IMR-90 (cell line): ENCODE measurements around the gene GLYATL1. TPM values are rescaled to one million over a fixed set of nuclear protein-coding genes. Genes with fewer than 3 reads are reported as not detected.

Source experiments
- ATAC-seq: fragments of 200-7000 bp; cut with Tn5 transposase; 2 replicates; pipeline ENCODE4 v1.9.1; 2020; ENCODE audit warnings: low read depth, mild to moderate bottlenecking, moderate library complexity
- BruUV-seq: library from RNA; stranded (reverse); fragments of 400-500 nt; replicated peaks from 2 replicates; lab custom pipeline; 2021; lab: Mats Ljungman, UMichigan
- CTCF ChIA-PET: fragments of 300-600 bp; formaldehyde crosslinking; extraction: SDS; loops from one replicate; lab custom pipeline; 2021; ENCODE audit warnings: antibody characterized with exemption; lab: Yijun Ruan, JAX
- POLR2A ChIA-PET: fragments of 300-600 bp; sonication (Branson Sonifier 250); formaldehyde crosslinking; loops from one replicate; lab custom pipeline; 2022; ENCODE audit warnings: antibody characterized with exemption; ENCODE audit not compliant: unreplicated experiment; lab: Charles Lee
- DNase-seq: peaks from one replicate; pipeline ENCODE4 v3.0.0; 2013
- H2AFZ ChIP-seq: replicated peaks from 2 replicates; pipeline ENCODE3; 2013; ENCODE audit warnings: low read length, mild to moderate bottlenecking; ENCODE audit not compliant: poor library complexity
- H2AK5ac ChIP-seq: 2 replicates; pipeline ENCODE4 v1.6.1; 2013; ENCODE audit warnings: low read depth, low read length, inconsistent platforms
- H2AK9ac ChIP-seq: replicated peaks from 2 replicates; pipeline ENCODE3; 2013; ENCODE audit warnings: mild to moderate bottlenecking, low read depth, low read length, moderate library complexity; ENCODE audit not compliant: poor library complexity
- H2BK120ac ChIP-seq: 2 replicates; pipeline ENCODE4 v1.6.1; 2013; ENCODE audit warnings: low read depth, low read length, inconsistent platforms
- H2BK15ac ChIP-seq: 3 replicates; pipeline ENCODE4 v1.6.1; 2013; ENCODE audit warnings: low read depth, low read length, inconsistent platforms
- H2BK20ac ChIP-seq: 2 replicates; pipeline ENCODE4 v1.6.1; 2013; ENCODE audit warnings: low read depth, mild to moderate bottlenecking, inconsistent platforms, low read length, moderate library complexity
- H2BK5ac ChIP-seq: 2 replicates; pipeline ENCODE4 v1.6.1; 2013; ENCODE audit warnings: mild to moderate bottlenecking, low read depth, low read length, inconsistent platforms; ENCODE audit not compliant: poor library complexity, severe bottlenecking
- H3K14ac ChIP-seq: replicated peaks from 2 replicates; pipeline ENCODE4 v1.6.1; 2013; ENCODE audit warnings: low read depth, low read length, inconsistent platforms
- H3K18ac ChIP-seq: 2 replicates; pipeline ENCODE4 v1.6.1; 2013; ENCODE audit warnings: low read depth, low read length, control low read depth
- H3K23ac ChIP-seq: 2 replicates; pipeline ENCODE4 v1.6.1; 2013; ENCODE audit warnings: low read depth, low read length, inconsistent platforms
- H3K27ac ChIP-seq: 2 replicates; pipeline ENCODE4 v1.5.1; 2013; ENCODE audit warnings: mild to moderate bottlenecking, control low read depth, low read length; ENCODE audit not compliant: insufficient read depth
- H3K27me3 ChIP-seq: 2 replicates; pipeline ENCODE4 v1.6.1; 2013; ENCODE audit warnings: low read length; ENCODE audit not compliant: control insufficient read depth, insufficient read depth
- H3K36me3 ChIP-seq: 2 replicates; pipeline ENCODE4 v1.6.1; 2013; ENCODE audit warnings: low read length, mixed read lengths; ENCODE audit not compliant: control insufficient read depth, insufficient read depth
- H3K4ac ChIP-seq: 2 replicates; pipeline ENCODE4 v1.6.1; 2013; ENCODE audit warnings: low read depth, low read length, inconsistent platforms
- H3K4me1 ChIP-seq: 2 replicates; pipeline ENCODE4 v1.6.1; 2013; ENCODE audit warnings: low read length, mixed read lengths; ENCODE audit not compliant: control insufficient read depth, insufficient read depth
- H3K4me2 ChIP-seq: 2 replicates; pipeline ENCODE4 v1.6.1; 2013; ENCODE audit warnings: low read depth, mild to moderate bottlenecking, control low read depth, low read length, moderate library complexity
- H3K4me3 ChIP-seq: 2 replicates; pipeline ENCODE4 v1.5.1; 2013; ENCODE audit warnings: low read depth, mild to moderate bottlenecking, control low read depth, low read length, moderate library complexity; ENCODE audit not compliant: insufficient read depth
- H3K56ac ChIP-seq: 2 replicates; pipeline ENCODE4 v1.6.1; 2013; ENCODE audit warnings: low read length, inconsistent platforms; ENCODE audit not compliant: insufficient read depth; ENCODE audit errors: extremely low read depth
- H3K79me1 ChIP-seq, 2 experiments: 2 replicates each; pipeline ENCODE4 v1.6.1; 2013; ENCODE audit warnings: low read length in 2 of 2, inconsistent platforms in 1 of 2, low read depth in 1 of 2
- H3K9ac ChIP-seq: 2 replicates; pipeline ENCODE4 v1.6.1; 2013; ENCODE audit warnings: low read depth, low read length, control low read depth
- H3K9me1 ChIP-seq: 2 replicates; pipeline ENCODE4 v1.6.1; 2013; ENCODE audit warnings: low read length, inconsistent platforms; ENCODE audit not compliant: insufficient read depth
- H3K9me3 ChIP-seq: 2 replicates; pipeline ENCODE4 v1.6.1; 2013; ENCODE audit warnings: low read length; ENCODE audit not compliant: control insufficient read depth, insufficient read depth
- H4K20me1 ChIP-seq: 2 replicates; pipeline ENCODE4 v1.6.1; 2013; ENCODE audit warnings: low read length, inconsistent platforms; ENCODE audit not compliant: insufficient read depth
- H4K5ac ChIP-seq: 2 replicates; pipeline ENCODE4 v1.6.1; 2013; ENCODE audit warnings: mild to moderate bottlenecking, low read depth, low read length, control low read depth
- H4K8ac ChIP-seq, 2 experiments: 2 replicates each; pipeline ENCODE4 v1.6.1; 2013; ENCODE audit warnings: low read depth in 2 of 2, low read length in 2 of 2, control low read depth in 1 of 2, inconsistent platforms in 1 of 2
- H4K91ac ChIP-seq: 2 replicates; pipeline ENCODE4 v1.6.1; 2013; ENCODE audit warnings: low read depth, low read length, inconsistent platforms; ENCODE audit not compliant: insufficient read depth
- POLR2A ChIP-seq: IDR thresholded peaks from 2 replicates; pipeline ENCODE4 v1.6.1; 2012; ENCODE audit warnings: mild to moderate bottlenecking, low read depth, low read length
- WGBS, 2 experiments: methylation state at CpG; one replicate each; pipeline versions ENCODE4 v1.1.5 to v1.1.7; 2013; ENCODE audit warnings: missing lambda C conversion rate in 2 of 2; ENCODE audit not compliant: insufficient read length in 1 of 2; ENCODE audit errors: extremely low coverage in 2 of 2; 5-methylcytosine and 5-hydroxymethylcytosine counted together
- dilution Hi-C: fragments of 300-500 bp; cut with HindIII; formaldehyde crosslinking; loops from one replicate; pipeline ENCODE4 v1.14.3; 2018; ENCODE audit warnings: low sequenced_read_pairs; ENCODE audit not compliant: unreplicated experiment
- in situ Hi-C: fragments of 300-500 bp; cut with MboI; formaldehyde crosslinking; loops from 3 replicates; pipeline ENCODE4 v1.14.3; 2019; ENCODE audit warnings: low sequenced_read_pairs, inconsistent platforms, mixed read lengths
- intact Hi-C: fragments of 100-400 bp; cut with micrococcal nuclease; formaldehyde crosslinking; loops from 2 replicates; pipeline ENCODE4 v1.10.0; 2022
- polyA plus RNA-seq, 3 experiments: library from polyadenylated mRNA; depleted of rRNA; stranded (reverse); fragments of >200 nt; gene quantifications; 2 replicates each; pipeline ENCODE4 v1.2.3, GENCODE V29; 2012; ENCODE audit warnings: low replicate concordance in 1 of 3
- total RNA-seq: library from RNA; depleted of rRNA; stranded (reverse); fragments of >200 nt; gene quantifications from 2 replicates; pipeline ENCODE4 v1.2.3, GENCODE V29; 2012

The GLYATL1 gene
- total and polyA plus RNA-seq, 2 of the 4 experiments (the other 2 are of a cell fraction): 0.54 to 0.58 TPM

DNA sequence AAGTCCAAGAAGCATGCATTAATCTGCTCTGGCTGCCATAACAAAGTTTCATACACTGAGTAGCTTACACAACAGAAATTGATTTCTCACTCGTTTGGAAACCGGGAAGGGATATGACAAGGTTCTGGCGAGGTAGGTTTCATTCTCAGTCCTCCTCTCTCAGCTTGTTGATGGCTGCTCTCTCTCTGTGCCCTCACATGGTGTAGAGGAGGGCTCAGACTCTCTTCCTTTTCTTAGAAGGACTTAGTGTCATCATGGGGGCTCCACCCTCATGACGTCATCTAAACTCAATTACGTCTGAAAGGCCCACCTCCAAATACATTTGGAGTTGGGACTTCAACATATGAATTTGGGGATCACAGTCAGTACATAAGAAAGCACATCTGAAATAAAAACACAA, 18.6 kb downstream of the GLYATL1 start:
- in situ Hi-C loops: loop anchor here (25.0 kb wide), 1 partner anchor 96 kb away; no protein-coding TSS in a partner anchor
- intact Hi-C loops: no loop called here
- Histone ChIP-seq H3K18ac (no peak overlapping the region), H3K9me1 (no peaks in the 10 kb centered on the region), H3K23ac (no peak overlapping the region), H3K27ac (no peak overlapping the region), H3K36me3 (no peaks in the 10 kb centered on the region), H3K4me3 (no peak overlapping the region), H4K5ac (no peak overlapping the region), H4K8ac (no peak overlapping the region), H2AFZ (no peak overlapping the region), H2BK20ac (no peak overlapping the region), H2BK120ac (no peak overlapping the region), H3K4me2 (no peak overlapping the region), H3K9ac (no peak overlapping the region), H3K9me3 (no peaks in the 10 kb centered on the region), H2AK9ac (no peak overlapping the region), H2AK5ac (no peak overlapping the region), H3K79me1 (no peaks in the 10 kb centered on the region), H3K4ac (no peak overlapping the region), H3K56ac (no peak overlapping the region), H4K91ac (no peak overlapping the region), H3K27me3 (peaks cover 1% of the 10 kb centered on the region; the same call in 1 of the 2 replicates), H2BK5ac (no peak overlapping the region), H4K20me1 (no peaks in the 10 kb centered on the region), H2BK15ac (no peak overlapping the region), H3K14ac (no peak overlapping the region), H3K4me1 (no peaks in the 10 kb centered on the region)
- no TSS peak for BruUV-seq
- DNase-seq (no peak), ATAC-seq (no peak)
- dilution Hi-C loops: no loop called here
- TF ChIP-seq POLR2A: no peak
- no CpG with 5 or more reads among the region's 5 CpGs for WGBS, 2 experiments
- ChIA-PET CTCF (no interaction called here), POLR2A (no interaction called here)
